NT2/D1 (cell line): ENCODE measurements around the gene ACVR1.

Experiments
- DNase-seq: peaks from one replicate; pipeline ENCODE4 v3.0.0-alpha.2; 2011; ENCODE audit warnings: low read depth, low spot score
- H3K27me3 ChIP-seq: 2 replicates; pipeline ENCODE4 v1.6.0; 2011; ENCODE audit warnings: mild to moderate bottlenecking; ENCODE audit not compliant: insufficient read length, insufficient read depth
- H3K36me3 ChIP-seq: 2 replicates; pipeline ENCODE4 v1.6.1; 2011; ENCODE audit warnings: mild to moderate bottlenecking, low read length, mixed read lengths; ENCODE audit not compliant: insufficient read depth, insufficient read length
- H3K4me1 ChIP-seq: 2 replicates; pipeline ENCODE4 v1.5.1; 2011; ENCODE audit not compliant: insufficient read depth, insufficient read length
- H3K4me3 ChIP-seq: 2 replicates; pipeline ENCODE4 v1.5.1; 2011; ENCODE audit warnings: low read depth; ENCODE audit not compliant: insufficient read length
- H3K9ac ChIP-seq: 2 replicates; pipeline ENCODE4 v1.6.0; 2011; ENCODE audit warnings: low read depth; ENCODE audit not compliant: insufficient read length
- H3K9me3 ChIP-seq: 2 replicates; pipeline ENCODE4 v1.5.1; 2011; ENCODE audit warnings: mild to moderate bottlenecking, low read length; ENCODE audit not compliant: insufficient read depth
- SUZ12 ChIP-seq: IDR thresholded peaks from 2 replicates; pipeline ENCODE4 v1.6.1; 2011; ENCODE audit not compliant: insufficient read length, insufficient read depth; ENCODE audit errors: extremely low read depth
- YY1 ChIP-seq: IDR thresholded peaks from 2 replicates; pipeline ENCODE4 v1.6.1; 2011; ENCODE audit not compliant: insufficient read length, insufficient read depth
- ZNF274 ChIP-seq: IDR thresholded peaks from 2 replicates; pipeline ENCODE4 v1.6.1; 2011; ENCODE audit warnings: mild to moderate bottlenecking, low read depth, low read length

The ACVR1 gene

GRCh38 chr2:157918319-157918718 is 42.2 kb upstream of the ACVR1 start:
- Histone ChIP-seq H3K4me1 (no peaks in the 10 kb centered on the region), H3K9me3 (no peaks in the 10 kb centered on the region), H3K4me3 (no peak overlapping the region), H3K27me3 (no peaks in the 10 kb centered on the region), H3K36me3 (no peaks in the 10 kb centered on the region), H3K9ac (no peak overlapping the region)
- no peak for DNase-seq
- TF ChIP-seq YY1 (no peak), SUZ12 (no peak), ZNF274 (no peak)

- Histone ChIP-seq H3K4me3 (no peak overlapping the region), H3K4me1 (no peaks in the 10 kb centered on the region), H3K27me3 (no peaks in the 10 kb centered on the region), H3K9ac (no peak overlapping the region), H3K36me3 (no peaks in the 10 kb centered on the region), H3K9me3 (no peaks in the 10 kb centered on the region)
- no peak for TF ChIP-seq YY1
- no peak for TF ChIP-seq ZNF274
- no peak for TF ChIP-seq SUZ12
- no peak for DNase-seq
These were observed 35.6 kb upstream of the ACVR1 start for GRCh38 chr2:157911750-157912149.

DNA sequence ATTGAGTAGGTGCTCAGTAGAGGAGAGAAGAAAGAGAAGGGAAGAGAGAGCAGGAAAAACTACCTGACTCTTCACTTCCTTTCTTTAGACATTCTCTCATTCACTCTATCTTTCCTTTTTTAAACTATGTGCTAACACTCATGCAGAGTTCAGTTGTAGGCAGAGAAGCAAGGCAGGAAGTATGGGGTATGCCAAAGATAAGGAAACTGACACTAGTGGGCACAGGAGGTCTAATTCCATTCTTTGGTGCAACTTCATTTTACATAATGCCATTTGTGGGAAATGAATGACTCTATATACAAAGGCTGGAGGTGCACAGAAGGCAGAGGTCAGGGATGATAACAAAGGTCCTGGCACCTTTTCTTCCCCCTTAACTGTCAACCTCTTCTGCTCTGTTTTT is 35.1 kb upstream of the ACVR1 start:
- Histone ChIP-seq H3K36me3 (no peaks in the 10 kb centered on the region), H3K4me1 (no peaks in the 10 kb centered on the region), H3K9me3 (no peaks in the 10 kb centered on the region), H3K27me3 (no peaks in the 10 kb centered on the region), H3K4me3 (no peak overlapping the region), H3K9ac (no peak overlapping the region)
- no peak for TF ChIP-seq ZNF274
- no peak for TF ChIP-seq YY1
- no peak for TF ChIP-seq SUZ12
- DNase-seq, result no peak

DNA sequence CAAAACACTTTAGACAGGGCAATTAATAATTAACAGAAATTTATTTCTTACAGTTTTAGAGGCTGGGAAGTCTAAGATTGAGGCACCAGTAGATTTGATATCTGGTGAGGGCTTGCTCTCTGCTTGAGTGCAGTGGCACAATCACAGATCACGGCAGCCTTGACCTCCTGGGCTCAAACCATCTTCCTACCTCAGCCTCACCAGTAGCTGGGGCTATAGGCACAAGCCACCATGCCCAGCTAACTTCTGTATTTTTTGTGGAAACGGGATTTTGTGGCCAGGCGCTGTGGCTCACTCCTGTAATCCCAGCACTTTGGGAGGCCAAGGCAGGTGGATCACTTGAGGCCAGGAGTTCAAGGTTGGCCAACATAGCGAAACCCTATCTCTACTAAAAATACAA is 29.0 kb upstream of the ACVR1 start:
- H3K9ac ChIP-seq, result no peak overlapping the region
- no peaks in the 10 kb centered on the region for H3K36me3 ChIP-seq
- no peak for DNase-seq
- H3K9me3 ChIP-seq, result no peaks in the 10 kb centered on the region
- H3K4me3 ChIP-seq, result no peak overlapping the region
- no peak for TF ChIP-seq SUZ12
- TF ChIP-seq YY1, result no peak
- TF ChIP-seq ZNF274, result no peak
- no peaks in the 10 kb centered on the region for H3K4me1 ChIP-seq
- H3K27me3 ChIP-seq, result no peaks in the 10 kb centered on the region

- no peak overlapping the region for H3K4me3 ChIP-seq
- no peak for DNase-seq
- peaks cover under 1% of the 10 kb centered on the region for H3K4me1 ChIP-seq
- no peaks in the 10 kb centered on the region for H3K36me3 ChIP-seq
- H3K27me3 ChIP-seq, result no peaks in the 10 kb centered on the region
- no peaks in the 10 kb centered on the region for H3K9me3 ChIP-seq
- no peak overlapping the region for H3K9ac ChIP-seq
- TF ChIP-seq YY1 (no peak), SUZ12 (no peak), ZNF274 (no peak)
These were observed 27.5 kb upstream of the ACVR1 start for GRCh38 chr2:157903626-157904025.

GRCh38 chr2:157903151-157903550 is 27.0 kb upstream of the ACVR1 start:
- Histone ChIP-seq H3K9ac (no peak overlapping the region), H3K27me3 (no peaks in the 10 kb centered on the region), H3K4me3 (no peak overlapping the region), H3K9me3 (no peaks in the 10 kb centered on the region), H3K4me1 (peaks cover 3% of the 10 kb centered on the region), H3K36me3 (no peaks in the 10 kb centered on the region)
- no peak for DNase-seq
- TF ChIP-seq ZNF274 (no peak), YY1 (no peak), SUZ12 (no peak)

- DNase-seq, result no peak
- Histone ChIP-seq H3K36me3 (no peaks in the 10 kb centered on the region), H3K4me1 (peaks cover 3% of the 10 kb centered on the region), H3K4me3 (no peak overlapping the region), H3K9me3 (no peaks in the 10 kb centered on the region), H3K9ac (no peak overlapping the region), H3K27me3 (no peaks in the 10 kb centered on the region)
- TF ChIP-seq SUZ12, result no peak
- no peak for TF ChIP-seq ZNF274
- TF ChIP-seq YY1, result no peak
These were observed 26.6 kb upstream of the ACVR1 start for GRCh38 chr2:157902692-157903091.

DNA sequence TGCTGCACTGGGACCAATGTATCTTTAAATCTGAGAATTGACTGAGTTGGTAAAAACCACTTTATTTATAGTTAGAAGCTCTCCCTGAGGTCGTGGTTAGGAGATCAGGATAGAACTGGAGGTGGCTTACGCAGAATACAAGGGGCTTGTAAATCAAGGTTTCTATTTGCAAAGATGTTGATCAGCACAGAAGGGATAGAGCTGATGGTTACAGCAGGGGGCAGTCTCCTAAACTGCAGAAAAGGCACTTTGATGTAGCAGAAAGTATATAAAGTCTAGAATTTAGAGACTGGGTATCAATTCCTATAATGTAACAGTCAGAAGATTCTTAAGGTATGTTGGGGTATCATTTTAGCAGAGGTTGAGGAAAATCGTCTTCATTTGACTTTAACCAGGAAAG is 25.2 kb upstream of the ACVR1 start:
- Histone ChIP-seq H3K4me3 (no peak overlapping the region), H3K4me1 (peaks cover 3% of the 10 kb centered on the region), H3K36me3 (no peaks in the 10 kb centered on the region), H3K27me3 (no peaks in the 10 kb centered on the region), H3K9ac (no peak overlapping the region), H3K9me3 (no peaks in the 10 kb centered on the region)
- no peak for DNase-seq
- TF ChIP-seq SUZ12 (no peak), ZNF274 (no peak), YY1 (no peak)
